ENCODE data around the gene SRSF1.
"Not testable (repeated sequence)": the region's sequence is repeated elsewhere in the genome, so short reads cannot be mapped to it uniquely, and the experiment has no call there.

SRSF1 gene

GRCh38 chr17:57970710-57971109 is 36.3 kb downstream of the SRSF1 start:
- in situ Hi-C loops (cut with MboI; ENCODE audit: low sequenced_read_pairs): no loop called here

DNA sequence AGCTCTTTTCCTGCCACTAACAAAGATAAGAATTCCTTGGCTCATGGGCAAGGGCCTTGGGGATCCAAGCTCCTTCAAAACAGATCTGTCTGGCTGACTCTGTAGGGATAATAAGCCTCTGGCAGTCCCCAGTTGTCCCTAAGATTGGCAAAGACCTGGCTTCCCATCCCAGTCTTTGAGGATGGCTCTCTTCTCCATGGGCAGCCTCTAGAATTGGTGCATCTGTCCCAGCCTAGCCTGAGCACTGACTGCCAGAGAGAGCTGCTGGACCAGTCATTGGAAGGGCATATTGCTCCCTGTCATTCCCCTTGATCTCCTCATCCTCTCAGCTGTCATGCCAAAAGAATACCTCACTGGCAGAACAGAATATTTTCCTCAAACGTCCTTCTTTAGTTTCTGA is 38.6 kb downstream of the SRSF1 start:
- in situ Hi-C loops (cut with MboI; ENCODE audit: low sequenced_read_pairs): no loop called here

DNA sequence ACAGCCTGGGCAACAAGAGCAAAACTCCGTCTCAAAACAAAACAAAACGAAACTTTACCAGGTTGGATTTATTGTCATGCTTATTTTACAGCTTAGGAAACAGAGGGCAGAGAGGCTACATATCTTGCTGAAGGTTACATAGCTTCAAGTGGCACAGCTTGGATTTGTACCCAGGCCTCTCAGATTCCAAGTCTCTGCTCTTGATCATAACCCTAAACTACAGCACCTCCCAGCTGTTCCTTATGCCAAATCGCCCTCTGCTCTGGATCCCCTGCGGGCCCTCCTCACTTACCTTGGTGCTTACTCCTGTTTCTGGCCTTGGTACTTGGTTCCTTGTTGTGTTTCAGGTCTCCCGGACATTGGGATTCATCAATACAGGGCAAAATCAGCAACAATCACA is 40.2 kb downstream of the SRSF1 start:
- in situ Hi-C loops (cut with MboI; ENCODE audit: low sequenced_read_pairs): no loop called here

DNA sequence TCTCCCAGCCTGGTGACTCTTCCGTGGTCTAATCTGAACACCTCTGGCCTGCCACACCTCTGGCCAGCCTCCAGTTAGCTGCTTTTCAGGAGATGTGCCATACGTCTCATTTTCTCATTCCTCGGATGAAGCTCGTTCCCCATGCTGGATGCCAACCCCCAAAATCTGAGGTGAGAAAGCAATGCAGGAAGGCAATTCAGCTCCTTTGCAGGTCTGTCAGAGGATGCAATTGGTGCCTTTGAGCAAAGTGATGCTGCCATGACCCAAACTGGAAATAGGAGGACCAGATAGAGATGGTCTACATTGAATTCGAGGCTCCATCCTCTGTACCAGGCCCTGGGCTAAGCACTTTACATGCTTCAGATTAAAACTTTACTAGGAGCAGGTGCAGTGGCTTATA is 40.8 kb downstream of the SRSF1 start:
- in situ Hi-C loops (cut with MboI; ENCODE audit: low sequenced_read_pairs): no loop called here

DNA sequence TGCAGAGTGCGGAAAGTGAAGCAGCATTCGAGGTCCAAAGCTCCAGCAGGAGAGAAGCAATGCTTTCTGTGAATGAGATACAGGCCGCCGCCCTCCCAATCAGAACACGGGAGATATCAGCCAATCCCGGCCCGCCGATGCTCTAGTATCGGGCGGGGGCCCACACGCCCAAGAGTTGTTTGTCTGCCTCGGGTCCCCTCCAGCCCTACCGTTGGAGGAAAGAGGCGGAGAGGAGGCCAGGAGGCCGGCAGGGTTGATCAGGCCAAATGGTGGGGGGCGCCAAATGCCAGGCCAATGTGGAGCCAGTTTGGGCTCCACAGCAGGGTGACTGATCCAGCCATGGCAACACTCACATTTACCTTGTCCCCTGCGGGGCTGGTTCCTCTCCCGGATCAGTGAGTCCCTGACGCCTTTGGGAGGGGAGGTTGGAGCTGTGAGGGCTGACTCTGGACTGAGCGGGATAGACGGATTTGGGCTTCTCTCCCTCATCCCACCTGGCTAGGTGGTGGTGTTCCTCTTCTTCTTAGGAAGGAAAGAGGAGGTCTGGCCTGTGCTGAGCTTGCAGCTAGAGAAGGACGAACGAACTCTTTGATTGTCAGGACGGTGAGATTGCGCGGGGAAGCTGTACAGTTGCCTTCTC is 41.4 kb downstream of the SRSF1 start:
- in situ Hi-C loops (cut with MboI; ENCODE audit: low sequenced_read_pairs): no loop called here

- in situ Hi-C loops (cut with MboI; ENCODE audit: low sequenced_read_pairs): no loop called here
Measured at GRCh38 chr17:57963149-57963511, 43.9 kb downstream of the SRSF1 start.

DNA sequence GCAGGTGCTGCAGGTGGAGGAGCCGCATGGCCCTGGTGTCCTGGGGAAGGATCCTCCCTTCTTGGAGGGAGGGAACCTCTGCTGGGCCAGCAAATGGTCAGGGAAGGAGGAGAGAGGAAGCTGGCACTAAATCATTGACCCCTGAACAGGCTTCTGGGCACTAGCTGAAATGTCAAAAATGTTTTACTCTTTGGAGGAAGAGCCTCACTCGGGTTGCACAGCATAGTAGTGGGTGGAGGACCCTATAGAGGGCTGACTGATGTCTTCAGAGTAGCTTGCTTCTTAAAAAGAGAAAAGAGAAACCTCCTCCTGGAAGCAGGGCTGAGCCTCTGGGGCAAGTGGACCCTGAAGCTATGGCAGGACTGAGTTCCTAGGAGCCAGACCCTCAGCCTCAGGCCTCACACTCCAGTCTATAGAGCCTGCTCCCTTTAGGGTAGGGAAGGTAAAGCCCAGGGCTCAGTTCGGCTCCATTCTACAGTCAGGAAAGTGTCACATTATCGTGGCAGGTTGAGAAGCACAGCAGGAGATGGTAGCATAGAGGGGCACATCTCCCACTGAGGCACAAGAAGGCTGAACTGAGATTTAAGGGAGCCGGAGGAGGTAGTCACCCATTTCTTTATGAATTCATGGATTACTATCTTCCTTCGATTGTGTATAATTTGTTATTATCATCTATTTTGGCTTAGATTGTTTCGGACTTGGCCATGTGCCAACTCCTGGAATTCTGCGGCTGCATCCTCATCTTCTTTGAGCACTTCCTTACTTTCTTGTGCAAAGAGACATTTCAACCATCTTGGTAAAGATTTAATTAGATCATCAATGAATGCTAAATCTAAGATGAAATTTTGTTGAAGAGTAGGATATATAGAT is 44.5 kb downstream of the SRSF1 start:
- in situ Hi-C loops (cut with MboI; ENCODE audit: low sequenced_read_pairs): no loop called here

GRCh38 chr17:57959929-57960328 is 47.1 kb downstream of the SRSF1 start:
- in situ Hi-C loops (cut with MboI; ENCODE audit: low sequenced_read_pairs): no loop called here

GRCh38 chr17:57958391-57958790 is 48.7 kb downstream of the SRSF1 start:
- in situ Hi-C loops (cut with MboI; ENCODE audit: low sequenced_read_pairs): not testable (repeated sequence)

DNA sequence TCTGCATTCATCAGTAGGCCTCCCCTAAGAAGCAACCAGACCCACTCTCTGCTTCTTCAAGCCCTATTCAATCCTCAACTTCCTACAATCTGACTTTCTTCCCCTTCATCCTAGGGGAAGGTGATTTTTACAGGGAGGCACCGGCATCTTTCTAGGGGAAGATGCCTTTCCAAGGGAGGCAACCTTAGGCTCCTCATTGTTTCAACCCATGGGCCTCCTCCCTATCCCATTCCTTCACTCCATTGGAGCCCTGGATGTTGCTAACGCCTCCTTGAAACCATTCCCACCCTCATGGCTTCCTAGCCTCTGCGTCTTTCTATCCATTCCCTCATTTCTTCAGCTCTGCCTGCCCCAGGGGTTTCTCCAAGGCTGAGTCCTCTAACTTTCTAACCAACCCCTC is 49.2 kb downstream of the SRSF1 start:
- in situ Hi-C loops (cut with MboI; ENCODE audit: low sequenced_read_pairs): no loop called here

DNA sequence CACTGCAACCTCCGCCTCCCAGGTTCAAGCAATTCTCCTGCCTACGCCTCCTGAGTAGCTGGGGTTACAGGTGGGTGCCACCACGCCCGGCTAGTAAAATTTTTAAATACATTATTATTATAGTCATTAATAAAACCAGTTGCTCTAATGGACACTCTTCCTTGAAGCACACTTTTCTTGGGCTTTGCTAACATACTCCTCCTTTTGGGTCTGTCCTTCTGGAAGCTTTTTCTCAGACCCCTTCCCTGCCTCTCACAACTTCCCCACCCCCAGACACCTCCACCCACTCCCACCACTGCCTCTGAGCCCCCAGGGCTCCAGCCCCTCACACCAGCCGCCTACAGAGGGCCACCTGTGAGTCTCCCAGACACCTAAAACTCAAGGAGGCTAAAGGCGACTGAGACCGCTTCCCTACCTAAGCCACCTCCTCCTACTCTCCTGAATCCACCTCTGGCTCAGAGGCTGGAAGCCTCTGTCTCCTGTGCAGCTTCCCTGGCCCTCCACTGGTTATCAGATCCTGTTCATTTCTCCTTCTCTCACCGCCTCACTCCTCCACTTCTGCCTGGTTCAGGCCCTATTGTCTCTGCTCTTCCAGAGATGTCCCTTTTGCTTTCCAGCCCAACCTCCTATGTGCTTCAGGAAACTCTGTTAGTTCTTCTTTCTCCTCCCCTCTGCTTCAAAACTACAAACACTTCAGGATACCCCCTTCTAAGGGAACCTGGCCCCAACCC is 49.8 kb downstream of the SRSF1 start:
- in situ Hi-C loops (cut with MboI; ENCODE audit: low sequenced_read_pairs): no loop called here

DNA sequence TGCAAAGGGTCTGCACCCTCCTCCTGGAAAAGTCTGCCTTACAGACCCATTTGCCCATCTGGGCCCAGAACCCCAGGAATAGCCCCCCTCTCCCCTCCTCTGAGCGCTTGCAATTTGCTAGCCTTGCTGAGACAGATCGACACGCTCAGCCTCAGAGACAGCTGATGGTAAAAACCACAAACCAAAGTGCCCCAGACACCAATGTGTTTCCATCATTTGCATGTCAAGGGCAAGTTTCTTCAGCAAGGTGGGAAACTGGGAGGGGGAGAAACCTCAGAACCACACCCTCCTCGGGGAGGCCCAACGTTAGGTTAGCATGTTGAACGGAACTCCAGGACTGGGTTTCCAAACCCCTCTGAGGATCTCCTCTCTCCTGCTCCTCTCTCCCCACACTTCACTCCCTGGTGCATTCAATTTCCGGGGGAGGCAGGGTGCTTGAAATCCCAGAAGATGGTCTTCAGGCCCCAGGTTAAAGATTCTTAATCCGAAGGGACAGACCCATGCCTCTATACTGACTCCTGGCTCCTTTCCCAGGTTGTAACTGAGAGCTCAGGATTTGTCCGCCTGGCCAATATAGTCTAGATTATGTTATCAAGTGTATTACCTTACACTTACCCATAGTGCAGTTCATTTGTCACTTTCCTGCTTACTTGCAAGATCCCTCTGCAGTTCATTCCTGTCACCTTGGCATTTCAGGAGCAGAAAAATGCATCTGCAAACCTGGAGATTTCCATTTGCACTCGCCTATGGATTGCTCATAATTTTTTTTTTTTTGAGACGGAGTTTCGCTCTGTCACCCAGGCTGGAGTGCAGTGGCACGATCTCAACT is 50.5 kb downstream of the SRSF1 start:
- in situ Hi-C loops (cut with MboI; ENCODE audit: low sequenced_read_pairs): no loop called here

GRCh38 chr17:57955183-57955931 is 51.7 kb downstream of the SRSF1 start, which contains the start of gene CUEDC1:
Gene CUEDC1 (minus strand): TSS chr17:57955412. CDS start chr17:57885564, 69,848 bp downstream.
- in situ Hi-C loops (cut with MboI; ENCODE audit: low sequenced_read_pairs): no loop called here

DNA sequence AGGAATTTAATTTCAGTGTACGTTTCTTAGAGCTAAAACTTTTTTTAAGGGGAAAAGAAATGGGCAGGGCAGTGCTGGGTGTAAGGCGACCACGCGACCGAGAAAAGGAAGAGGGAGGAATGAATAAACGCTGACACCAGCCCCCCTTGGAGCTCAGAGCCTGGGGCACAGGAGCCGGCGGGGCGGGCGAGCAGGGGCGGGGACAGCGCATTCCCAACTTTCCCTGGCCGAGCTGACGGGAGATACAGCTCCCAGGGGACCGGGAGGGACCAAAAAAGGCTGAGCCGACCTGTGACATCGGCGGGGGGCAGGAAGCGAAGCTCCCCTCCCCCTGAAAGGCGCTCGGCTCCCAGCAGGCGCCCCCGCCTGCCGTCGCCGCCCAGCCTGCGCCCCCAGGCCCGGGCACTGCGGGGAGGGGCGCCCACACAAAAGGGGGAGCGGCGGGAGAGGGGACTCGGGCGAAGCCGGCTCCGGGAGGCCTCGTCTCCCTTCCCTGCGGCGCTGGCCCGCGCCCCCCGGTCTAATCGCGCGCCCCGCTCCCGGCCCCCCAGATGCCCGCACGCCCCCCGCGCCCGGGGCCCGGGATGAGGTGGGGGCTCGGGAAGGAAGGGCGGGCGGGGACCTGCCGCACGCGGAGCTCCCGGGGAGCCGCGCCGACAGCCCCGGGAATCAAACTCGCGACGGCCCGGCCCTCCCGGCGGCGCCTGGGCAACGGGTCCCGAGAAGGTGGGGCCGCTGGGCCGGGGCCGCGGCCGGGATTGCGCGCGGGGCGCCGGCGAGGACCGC is 52.5 kb downstream of the SRSF1 start:
- in situ Hi-C loops (cut with MboI; ENCODE audit: low sequenced_read_pairs): no loop called here

- in situ Hi-C loops (cut with MboI; ENCODE audit: low sequenced_read_pairs): no loop called here
Measured at GRCh38 chr17:57953705-57954396, 53.2 kb downstream of the SRSF1 start.
